ENCODE measurements around the gene ZFHX3. TPM values are rescaled to one million over a fixed set of nuclear protein-coding genes. Genes with fewer than 3 reads are reported as not detected.

The ZFHX3 gene
- total RNA-seq, 1 experiment from 2014 or later: 1.5 TPM

GRCh38 chr16:73052576-73052975 is 4.6 kb upstream of the ZFHX3 start:
- Histone ChIP-seq H2AK5ac (ENCODE audit: insufficient read length, low read length) (no peak overlapping the region), H4K5ac (ENCODE audit: insufficient read length, low read depth, low read length) (no peak overlapping the region), H4K20me1 (ENCODE audit: control insufficient read depth, insufficient read depth, insufficient read length) (no peaks in the 10 kb centered on the region), H3K23me2 (ENCODE audit: insufficient read length, low read depth, low read length, poor library complexity, severe bottlenecking) (peaks cover 14% of the 10 kb centered on the region), H2BK15ac (ENCODE audit: low read depth, low read length) (no peak overlapping the region), H3K27ac (ENCODE audit: insufficient read length, low read depth, low read length) (no peak overlapping the region), H4K91ac (ENCODE audit: insufficient read length, low read depth, low read length) (no peak overlapping the region), H2AFZ (ENCODE audit: low read length) (no peak overlapping the region), H3K27me3 (ENCODE audit: insufficient read depth, low read length) (peaks cover 64% of the 10 kb centered on the region), H2BK120ac (ENCODE audit: low read depth, low read length, poor library complexity, severe bottlenecking) (no peak overlapping the region), H2BK5ac (ENCODE audit: insufficient read length, low read length) (no peak overlapping the region), H3K18ac (ENCODE audit: insufficient read length, low read depth, low read length) (no peak overlapping the region), H3K4me2 (ENCODE audit: insufficient read depth, insufficient read length, low read length) (peak overlapping the region; percentile 33), H2BK12ac (ENCODE audit: insufficient read length, low read depth, low read length) (no peak overlapping the region), H3K9ac (ENCODE audit: extremely low read depth, insufficient read length, low read length) (no peak overlapping the region), H3K23ac (ENCODE audit: insufficient read length, low read depth, low read length) (no peak overlapping the region), H3K4ac (ENCODE audit: low read depth, low read length) (no peak overlapping the region), H3K14ac (ENCODE audit: insufficient read depth, low read length) (no peak overlapping the region), H3T11ph (ENCODE audit: low read length) (no peak overlapping the region), H3K4me1 (ENCODE audit: insufficient read depth, low read length) (peaks cover 11% of the 10 kb centered on the region), H2BK20ac (ENCODE audit: low read depth, low read length, poor library complexity, severe bottlenecking) (no peak overlapping the region), H3K56ac (ENCODE audit: insufficient read length, low read depth, low read length) (no peak overlapping the region), H3K9me3 (ENCODE audit: control insufficient read depth, low read depth, low read length) (no peaks in the 10 kb centered on the region), H3K79me1 (ENCODE audit: insufficient read depth, low read depth, low read length, poor library complexity, severe bottlenecking) (no peaks in the 10 kb centered on the region), H3K79me2 (ENCODE audit: insufficient read depth, low read length) (no peaks in the 10 kb centered on the region), H4K8ac (replicated peaks; ENCODE audit: insufficient read length, low read depth, low read length) (no peak overlapping the region)
- TF ChIP-seq CTCF (conservative IDR thresholded peaks at IDR 0.05): no peak
- Mint-ChIP-seq H3K27ac (no peak overlapping the region), H3K36me3 (ENCODE audit: insufficient read depth in 1 of 3, low read depth in 3 of 3) (peaks cover 0 to 3% (median 0%) of the 10 kb centered on the region in 3 experiments; a peak in 1 of 7 replicates), H3K27me3 (ENCODE audit: low read depth) (peaks cover under 1% of the 10 kb centered on the region), H3K9me3 (no peaks in the 10 kb centered on the region; a peak in 2 of 5 replicates), H3K4me1 (peaks cover 9 to 39% of the 10 kb centered on the region in 2 experiments), H3K4me3 (no peak overlapping the region)
- no CpG with 5 or more reads among the region's 9 CpGs for WGBS (ENCODE audit: extremely low coverage, insufficient read length, low lambda C conversion rate)
- no peak for DNase-seq

Data from H9 (cell line).